Myocyte (in vitro differentiated cells): ENCODE measurements around the gene CSNK1G1. TPM values are rescaled to one million over a fixed set of nuclear protein-coding genes. Genes with fewer than 3 reads are reported as not detected.
"Not testable (repeated sequence)": the region's sequence is repeated elsewhere in the genome, so short reads cannot be mapped to it uniquely, and the experiment has no call there.

Source experiments
- DNase-seq: peaks from one replicate; pipeline ENCODE4 v3.0.0-alpha.2; 2012; ENCODE audit warnings: low read depth
- total RNA-seq: library from RNA; depleted of rRNA; stranded (reverse); fragments of >200 nt; gene quantifications from 2 replicates; pipeline ENCODE4 v1.2.3, GENCODE V29; 2014

The CSNK1G1 gene
- total RNA-seq, 1 donor from 2014 or later: 19.3 TPM

DNA sequence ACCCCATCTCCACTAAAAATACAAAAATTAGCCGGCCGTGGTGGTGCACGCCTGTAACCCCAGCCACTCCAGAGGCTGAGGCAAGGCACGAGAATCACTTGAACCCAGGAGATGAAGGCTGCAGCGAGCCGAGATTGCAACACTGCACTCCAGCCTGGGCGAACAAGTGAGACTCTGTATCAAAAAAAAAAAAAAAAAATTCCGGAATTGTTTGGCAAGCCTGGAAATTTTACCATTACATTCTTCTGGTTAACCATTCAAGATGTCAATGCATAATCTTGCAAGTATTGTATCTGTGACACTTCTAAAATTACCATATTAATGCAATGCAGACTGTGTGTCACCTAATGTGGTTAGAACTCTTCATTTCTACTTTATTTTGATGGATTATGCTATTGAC lies 67.0 kb downstream of the CSNK1G1 start:
- DNase-seq: peak; percentile 6

DNA sequence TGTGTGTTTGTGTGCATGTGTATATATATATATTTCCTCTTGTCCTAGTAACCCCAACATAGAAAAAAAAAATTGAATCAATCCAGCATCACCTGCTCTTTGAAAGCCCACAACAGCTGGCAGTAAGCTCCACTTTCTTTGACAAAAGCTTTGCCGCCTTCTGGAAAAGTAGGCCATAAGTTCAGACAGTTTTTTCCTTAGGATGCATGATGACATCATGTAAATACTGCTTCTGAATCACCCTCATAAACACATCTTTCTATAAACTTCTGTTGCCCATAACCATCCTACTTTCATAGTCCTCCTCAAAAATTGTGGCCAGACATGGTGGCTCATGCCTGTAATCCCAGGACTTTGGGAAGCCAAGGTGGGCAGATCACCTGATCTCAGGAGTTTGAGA lies 67.4 kb downstream of the CSNK1G1 start:
- peak; percentile 53 for DNase-seq

DNA sequence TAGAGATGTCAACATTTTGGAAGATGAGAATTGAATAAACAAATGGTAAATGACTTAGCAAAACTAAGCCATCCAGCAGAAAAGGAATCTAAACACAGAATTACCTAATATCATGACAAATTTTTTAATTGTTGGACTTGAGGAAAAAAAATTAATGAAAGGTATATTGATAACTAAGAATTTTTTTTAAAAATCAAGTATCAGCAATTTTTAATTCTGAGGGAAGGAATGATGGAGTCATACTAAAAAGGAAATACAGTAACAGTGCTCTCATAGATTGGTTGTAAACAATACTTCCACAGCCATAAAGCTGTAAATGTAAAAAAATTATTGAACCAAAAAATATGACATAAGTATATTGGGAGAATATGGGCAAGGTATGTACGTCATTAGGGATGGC lies 68.0 kb downstream of the CSNK1G1 start:
- no peak for DNase-seq

DNA sequence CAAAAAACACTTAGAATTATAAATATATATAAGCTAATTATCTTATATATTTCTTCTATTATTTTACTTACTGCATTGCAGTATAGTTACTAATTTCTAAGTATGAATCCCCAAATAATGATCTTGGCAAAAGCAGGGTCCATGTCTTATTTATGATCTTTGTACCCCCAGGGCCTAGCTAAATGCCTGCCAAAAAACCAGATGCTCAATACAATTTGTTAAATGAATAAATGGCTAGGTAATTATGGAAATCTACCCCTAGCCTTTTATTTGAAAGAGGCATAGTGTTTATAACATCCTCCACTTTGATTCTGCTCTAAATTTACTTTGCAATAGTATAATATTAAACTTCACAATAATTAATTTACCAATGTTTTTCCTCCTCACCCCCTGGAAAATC lies 69.5 kb downstream of the CSNK1G1 start:
- DNase-seq: no peak

DNA sequence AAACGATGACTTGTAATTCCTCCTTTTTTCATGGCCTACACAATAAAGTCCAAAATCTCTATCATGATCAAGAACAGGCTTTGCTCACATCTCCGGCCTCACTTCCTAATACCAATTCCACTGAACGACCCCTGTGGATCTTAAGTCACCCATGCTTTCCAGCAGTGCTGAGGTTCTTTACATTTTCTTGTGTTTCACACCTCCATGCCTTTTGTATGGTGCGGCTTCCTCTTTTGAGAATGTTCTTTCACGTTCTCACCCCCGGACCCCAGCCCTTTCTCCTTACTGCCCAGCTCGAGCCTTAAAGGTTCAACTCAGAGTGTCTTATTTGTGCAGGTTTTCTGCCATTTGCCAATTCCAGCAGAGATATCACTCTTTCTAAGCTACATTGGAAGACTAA lies 70.1 kb downstream of the CSNK1G1 start:
- DNase-seq: no peak

DNA sequence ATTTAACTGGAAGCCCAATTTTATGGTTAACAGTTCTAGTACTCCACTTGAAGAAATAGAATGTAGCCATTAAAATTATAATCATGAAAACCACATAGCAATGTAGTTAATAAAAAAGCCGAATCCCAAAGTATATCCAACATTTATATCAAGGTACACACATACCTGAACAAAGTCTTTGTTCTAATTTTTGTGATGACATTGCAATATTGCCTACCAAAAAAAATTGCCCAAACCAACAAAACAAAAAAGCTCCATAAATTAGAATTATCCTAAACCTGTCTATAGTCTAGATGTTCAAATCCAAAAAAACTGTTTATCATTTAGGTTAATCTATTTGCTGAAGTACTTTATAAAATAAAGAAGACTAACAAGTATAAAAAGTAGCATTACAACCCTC lies 70.8 kb downstream of the CSNK1G1 start:
- no peak for DNase-seq

DNA sequence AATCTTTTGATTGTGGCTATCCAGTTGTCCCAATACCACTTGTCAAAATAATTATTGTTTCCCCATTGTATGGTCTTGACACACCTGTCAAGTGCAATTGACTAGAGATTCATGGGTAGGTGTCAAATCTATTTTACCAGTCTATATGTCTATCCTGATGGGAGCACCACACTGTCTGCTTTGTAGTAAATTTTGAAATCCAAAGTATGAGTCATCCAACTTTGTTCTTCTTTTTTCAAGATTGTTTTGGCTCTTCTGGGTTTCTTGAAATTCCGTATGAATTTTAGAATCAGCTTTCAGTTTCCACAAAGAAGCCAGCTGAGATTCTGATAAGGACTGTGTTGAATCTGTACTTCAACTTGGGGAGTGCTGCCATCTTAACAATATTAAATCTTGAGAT lies 71.9 kb downstream of the CSNK1G1 start:
- peak; percentile 39 for DNase-seq

DNA sequence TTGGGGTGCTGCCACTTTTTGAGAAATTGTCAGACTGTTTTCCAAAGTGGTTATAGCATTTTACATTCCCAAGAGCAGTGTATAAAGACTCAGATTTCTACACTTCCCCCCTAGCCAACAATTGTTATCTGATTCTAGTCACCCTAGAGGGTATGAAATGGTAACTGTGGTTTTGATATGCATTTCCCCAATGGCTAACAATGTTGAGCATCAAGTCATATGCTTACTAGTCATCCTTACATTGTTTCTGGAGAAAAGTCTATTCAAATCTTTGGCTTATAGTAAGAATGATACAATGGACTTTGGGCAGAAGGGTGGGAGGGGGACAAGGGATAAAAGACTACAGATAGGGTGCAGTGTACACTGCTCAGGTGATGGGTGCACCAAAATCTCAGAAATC lies 73.3 kb downstream of the CSNK1G1 start:
- DNase-seq: peak; percentile 5

DNA sequence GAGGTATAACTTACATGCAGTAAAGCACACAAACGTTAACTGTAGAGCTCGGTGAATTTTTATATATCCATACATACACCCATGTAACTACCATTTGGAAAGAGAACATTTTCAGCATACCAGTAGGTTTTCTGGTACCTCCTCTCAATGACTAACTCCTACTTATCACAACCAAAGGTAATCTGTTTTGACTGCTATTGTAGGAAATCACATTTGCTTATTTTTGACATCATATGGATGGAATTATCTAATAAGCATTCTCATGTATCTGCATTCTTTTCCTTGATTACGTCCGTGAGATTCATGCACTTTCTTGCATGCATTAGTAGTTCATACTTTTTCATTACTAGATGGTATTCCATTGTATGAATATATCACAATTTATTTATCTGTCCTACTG lies 76.8 kb downstream of the CSNK1G1 start:
- DNase-seq: no peak

DNA sequence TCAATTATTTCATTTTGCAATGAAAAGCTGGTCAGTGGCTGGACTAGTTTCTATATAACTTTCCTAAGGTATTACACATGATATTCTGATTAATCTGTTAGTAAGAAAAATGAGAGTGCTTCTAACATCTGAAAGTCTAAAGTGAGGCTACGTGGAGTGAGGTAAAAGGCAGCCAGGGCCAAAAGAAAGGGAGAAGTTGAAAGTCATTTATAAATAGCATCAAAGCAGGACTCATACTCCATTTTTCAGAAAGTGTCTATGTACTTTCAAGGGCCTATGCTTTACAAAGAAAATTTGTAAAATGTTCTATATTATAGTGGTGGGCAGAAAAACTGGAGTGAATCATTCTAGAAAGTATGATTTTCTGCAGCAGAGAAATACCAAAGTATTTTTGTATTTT lies 80.0 kb downstream of the CSNK1G1 start:
- no peak for DNase-seq

DNA sequence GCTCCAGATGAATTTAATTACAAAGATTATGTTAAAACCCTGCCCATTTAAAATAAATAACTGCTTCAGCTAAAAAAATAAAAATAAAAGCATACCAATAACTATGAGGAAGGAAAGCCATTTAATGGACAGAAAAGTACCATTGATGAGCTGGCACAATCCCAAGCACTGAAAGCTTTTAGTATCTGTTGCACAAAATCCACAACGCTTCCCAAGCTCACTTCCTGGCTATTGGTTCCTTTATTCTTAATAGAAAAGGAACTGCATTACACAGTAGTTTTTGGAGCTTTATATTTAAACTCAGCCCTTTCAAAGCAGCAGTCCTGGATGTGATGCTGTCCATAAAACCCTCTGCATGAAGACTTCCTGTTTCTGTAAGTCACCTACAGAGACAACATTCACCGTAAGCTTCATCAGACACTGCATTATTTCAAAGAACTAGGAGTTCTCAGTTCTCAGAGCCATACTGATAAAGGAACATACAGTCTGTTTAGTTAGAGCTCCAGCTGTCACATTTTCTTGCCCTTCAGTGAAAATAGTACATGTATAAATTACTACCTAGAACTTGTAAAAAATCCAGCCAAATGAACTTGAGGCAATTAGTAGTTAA lies 81.5 kb downstream of the CSNK1G1 start:
- no peak for DNase-seq

DNA sequence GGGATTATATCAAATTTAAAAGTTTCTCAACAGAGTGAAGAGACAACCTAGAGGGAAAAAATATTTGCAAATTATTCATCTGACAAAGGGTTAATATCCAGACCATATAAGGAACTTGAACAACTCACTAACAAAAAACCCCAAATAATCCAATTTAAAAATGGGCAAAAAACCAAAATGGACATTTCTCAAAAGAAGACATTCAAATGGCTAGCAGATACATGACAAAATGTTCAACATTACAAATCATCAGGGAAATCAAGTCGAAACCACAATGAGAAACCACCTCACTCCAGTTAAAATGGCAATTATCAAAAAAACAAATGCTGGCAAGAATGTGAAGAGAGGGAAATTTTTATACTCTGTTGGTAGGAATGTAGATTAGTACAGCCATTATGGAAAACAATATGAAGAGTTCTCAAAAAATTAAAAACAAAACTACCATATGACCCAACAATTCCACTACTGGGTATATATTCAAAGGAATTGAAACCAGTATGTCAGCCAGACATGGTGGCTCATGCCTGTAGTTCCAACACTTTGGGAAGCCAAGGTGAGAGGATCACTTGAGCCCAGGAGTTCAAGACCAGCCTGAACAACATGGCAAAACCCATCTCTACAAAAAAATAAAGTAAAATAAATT lies 88.5 kb downstream of the CSNK1G1 start:
- DNase-seq: no peak

DNA sequence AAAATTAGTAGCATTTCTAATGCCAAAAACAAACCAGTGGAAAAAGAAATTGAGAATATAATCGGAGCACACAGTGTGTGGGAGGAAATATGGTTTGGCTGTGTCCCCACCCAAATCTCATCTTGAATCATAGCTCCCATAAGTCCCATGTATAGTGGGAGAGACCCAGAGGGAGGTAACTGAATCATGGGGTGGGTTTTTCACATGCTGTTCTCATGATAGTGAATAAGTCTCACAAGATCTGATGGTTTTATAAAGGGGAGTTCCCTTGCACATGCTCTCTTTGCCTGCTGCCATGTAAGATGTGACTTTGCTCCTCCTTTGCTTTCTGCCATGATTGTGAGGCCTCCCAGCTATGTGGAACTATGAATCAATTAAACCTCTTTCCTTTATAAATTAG lies 90.8 kb downstream of the CSNK1G1 start:
- DNase-seq: not testable (repeated sequence)

DNA sequence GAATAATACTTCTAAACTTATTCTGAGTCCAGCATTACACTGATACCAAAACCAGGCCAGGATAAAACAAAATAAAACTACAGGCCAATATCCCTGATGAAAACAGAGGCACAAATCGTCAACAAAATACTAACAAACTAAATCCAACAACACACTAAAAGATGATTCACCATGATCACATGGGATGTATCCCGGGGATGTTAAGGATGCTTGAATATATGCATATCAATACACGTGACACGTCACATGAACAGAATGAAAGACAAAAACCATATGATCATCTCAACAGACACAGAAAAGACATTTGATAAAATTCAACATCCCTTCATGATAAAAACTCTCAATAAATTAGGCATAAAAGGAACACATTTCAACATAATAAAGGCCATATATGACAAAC lies 91.5 kb downstream of the CSNK1G1 start:
- no peak for DNase-seq

DNA sequence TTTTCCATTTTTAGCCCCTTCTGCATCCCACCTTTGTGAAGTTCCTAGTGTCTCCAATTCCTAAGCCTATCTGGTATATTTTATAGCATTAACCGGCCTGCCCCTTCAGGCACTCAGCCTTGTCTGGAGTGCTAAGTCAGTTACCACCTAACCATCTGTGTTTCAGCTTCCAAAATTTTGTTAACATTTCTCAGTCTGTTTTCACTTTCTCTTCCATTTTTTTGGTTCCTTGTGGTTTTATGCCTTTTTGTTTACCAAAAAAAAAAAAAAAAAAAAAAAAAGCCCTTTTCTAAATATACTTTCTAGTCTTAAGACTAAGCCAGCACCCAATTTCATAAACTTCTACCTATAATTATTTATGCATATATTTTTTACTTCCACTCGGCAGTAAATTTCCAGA lies 92.4 kb downstream of the CSNK1G1 start:
- peak; percentile 13 for DNase-seq

DNA sequence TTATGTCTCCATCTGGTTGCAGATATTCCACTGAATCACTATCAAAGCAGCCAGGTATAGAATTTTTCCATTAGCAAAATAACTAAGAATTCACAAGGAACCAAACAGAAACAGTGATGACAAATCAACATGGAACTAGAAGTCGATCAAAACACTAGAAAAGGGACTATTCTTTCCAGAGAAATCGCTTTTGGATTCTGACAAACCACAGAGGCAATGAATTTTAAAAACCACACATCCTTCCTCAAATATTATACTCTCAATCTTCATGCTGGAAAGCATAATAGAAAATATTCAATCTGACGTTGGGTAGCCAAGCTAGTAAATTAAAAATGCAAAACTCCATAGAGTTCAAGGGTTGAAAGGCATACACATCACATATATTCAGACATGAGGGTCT lies 99.9 kb downstream of the CSNK1G1 start:
- no peak for DNase-seq

DNA sequence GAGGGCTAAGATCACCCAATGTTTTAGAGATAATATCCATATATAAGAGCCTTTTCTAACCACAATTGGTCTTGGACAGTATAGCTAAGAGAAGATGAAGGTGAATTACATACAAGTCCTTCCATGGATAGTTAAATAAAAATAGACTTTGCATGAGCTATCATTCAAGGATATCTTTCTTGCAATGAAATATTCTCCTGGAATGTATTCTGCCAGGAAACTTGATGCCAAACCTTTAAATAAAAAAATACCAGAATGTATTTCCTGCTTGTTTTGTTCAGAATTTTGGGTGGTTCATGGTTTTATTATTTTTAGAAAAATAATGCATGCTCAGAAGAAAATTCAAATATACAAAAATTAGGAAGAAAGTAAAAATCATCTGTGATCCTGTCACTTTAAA lies 104.3 kb downstream of the CSNK1G1 start:
- peak; percentile 6 for DNase-seq

DNA sequence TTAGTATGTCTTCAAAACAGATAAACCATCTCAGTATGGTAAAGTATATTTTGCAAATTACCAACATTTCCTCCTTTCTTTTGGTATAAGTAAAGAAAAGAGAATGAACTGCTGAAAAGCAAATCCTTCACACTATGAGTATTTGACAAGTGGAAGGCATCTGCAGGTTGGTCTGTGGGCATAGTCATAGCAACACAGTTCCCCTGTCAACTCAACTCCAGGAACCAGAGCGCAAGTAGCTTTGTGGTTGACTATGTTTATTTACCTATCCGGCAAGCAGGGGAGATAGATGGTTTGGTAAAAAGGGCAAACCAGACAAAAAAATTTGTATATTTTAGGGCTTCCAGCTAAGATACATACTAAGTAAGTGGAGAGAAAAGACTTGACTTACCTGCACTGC lies 104.9 kb downstream of the CSNK1G1 start:
- DNase-seq: peak; percentile 12

DNA sequence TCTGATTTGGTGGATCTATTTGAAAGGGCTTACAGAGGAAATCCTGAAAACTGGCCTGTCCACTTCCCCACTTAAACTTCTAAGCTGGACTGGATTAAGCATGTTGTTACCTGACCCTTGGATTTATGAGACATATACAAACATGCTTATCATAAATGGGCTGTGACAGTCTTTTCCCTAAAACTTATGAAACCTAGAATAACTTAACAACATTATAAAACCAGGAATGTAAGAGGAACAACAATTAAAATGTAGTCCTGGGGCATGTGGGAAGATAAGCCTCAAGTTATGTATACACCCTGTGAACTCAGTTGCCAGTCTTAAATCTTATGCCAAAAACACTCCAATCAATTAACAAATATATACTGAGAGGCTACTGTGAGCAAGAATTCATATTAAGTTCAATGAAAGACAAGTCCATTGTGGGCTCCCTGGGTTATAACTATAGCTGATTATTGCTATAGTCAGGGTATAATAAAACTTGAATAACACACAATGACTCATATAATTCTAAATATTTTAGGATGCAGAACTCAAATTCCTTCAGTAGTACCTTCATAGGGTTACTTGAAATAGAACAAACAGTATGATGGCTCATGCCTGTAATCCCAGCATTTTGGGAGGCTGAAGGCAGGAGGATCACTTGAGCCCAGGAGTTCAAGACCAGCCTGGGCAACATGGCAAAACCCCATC lies 105.9 kb downstream of the CSNK1G1 start:
- DNase-seq: no peak

DNA sequence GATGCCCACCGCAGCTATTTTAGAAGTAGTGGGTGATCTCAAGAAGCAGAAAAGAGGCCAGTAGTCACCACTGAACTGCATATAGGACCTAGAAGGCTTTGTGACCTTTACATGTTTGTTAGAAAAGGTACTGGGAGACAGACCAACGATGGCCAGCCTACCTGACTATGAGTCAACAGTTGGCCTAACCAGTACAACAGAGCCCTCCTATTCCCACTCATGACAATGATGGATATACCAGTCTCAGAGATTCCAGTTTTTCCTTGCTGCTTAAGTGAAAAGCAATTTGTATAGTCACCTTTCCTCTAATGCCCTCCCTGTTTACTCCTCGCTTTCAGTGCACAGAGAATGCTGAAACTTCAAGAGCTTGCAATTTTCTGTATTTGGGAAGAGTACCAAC lies 106.6 kb downstream of the CSNK1G1 start:
- no peak for DNase-seq

DNA sequence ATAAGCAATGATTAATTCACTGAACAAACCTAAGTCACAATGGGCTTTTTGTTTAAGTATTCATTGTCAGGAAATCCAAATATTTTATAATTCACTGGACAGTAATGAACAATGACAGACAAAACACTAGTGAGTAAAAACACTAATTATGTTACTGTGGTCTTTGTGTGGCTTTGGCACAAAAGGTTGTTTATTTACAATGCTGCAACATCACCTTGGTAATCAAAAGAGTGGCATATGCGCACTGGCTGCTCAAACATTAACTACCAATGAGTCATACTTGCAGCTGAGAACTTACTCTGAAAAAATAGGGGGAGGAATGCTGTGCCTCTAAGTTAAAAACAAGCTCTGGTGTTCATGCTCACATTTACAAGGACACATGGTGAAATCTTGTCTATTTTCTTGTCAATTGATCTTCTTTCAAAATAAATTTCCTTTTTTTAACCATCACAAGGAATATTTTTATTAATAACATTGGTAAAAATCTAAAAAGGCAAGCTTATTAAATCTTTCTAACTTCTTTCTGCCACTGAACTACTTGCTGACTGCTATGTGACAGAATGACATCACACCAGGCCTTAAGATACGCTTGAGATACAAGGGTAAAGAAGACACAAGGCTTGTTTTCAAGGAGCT lies 107.9 kb downstream of the CSNK1G1 start:
- peak; percentile 90 for DNase-seq

DNA sequence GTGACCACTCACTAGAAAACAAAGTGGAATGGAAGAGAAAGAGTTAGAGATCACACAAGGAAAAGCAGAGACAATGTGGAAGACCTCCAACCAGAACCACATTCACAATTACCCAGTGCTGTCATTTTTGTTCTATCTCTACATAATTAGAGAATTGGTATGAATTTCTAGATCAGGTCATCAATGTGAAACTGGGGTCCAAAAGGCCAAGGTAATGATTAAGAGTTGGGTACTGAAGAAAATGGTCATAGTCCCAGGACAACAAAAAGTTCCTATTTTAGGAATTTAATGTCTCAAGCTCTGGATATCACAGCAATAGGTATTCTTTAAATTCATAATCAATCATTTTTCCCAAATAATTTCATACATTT lies 108.5 kb downstream of the CSNK1G1 start:
- peak; percentile 29 for DNase-seq
